IPS DF 4.7 (cell line): ENCODE measurements around the gene YIPF4.
"Not testable (repeated sequence)": the region's sequence is repeated elsewhere in the genome, so short reads cannot be mapped to it uniquely, and the experiment has no call there.

Source experiments
- DNase-seq: peaks from one replicate; pipeline ENCODE4 v3.0.0-alpha.2; 2013; ENCODE audit warnings: low spot score; ENCODE audit errors: extremely low read depth

The YIPF4 gene

GRCh38 chr2:32365679-32366078 lies 88.0 kb downstream of the YIPF4 start:
- DNase-seq = not testable (repeated sequence)
